Prostate gland (tissue), 2 donors: ENCODE results near the gene ATXN1. TPM values are rescaled to one million over a fixed set of nuclear protein-coding genes. Genes with fewer than 3 reads are reported as not detected.

Source experiments
- DNase-seq: peaks from one replicate; pipeline ENCODE4 v3.0.0-alpha.2; 2019; ENCODE audit warnings: low spot score
- H3K27ac ChIP-seq, 2 donors: fragments of 200-600 bp; sonication (generic); 2 replicates each; pipeline ENCODE4 v1.5.1; 2017 to 2019
- H3K27me3 ChIP-seq: fragments of 200-600 bp; sonication (generic); replicated peaks from 2 replicates; pipeline ENCODE4 v1.5.1; 2019; ENCODE audit not compliant: insufficient read depth
- H3K36me3 ChIP-seq, 2 donors: fragments of 200-600 bp; sonication (generic); 1 replicate in 1 of 2; 2 replicates in 1 of 2; pipeline versions ENCODE4 v1.5.1 to v1.8.1; 2017 to 2019
- H3K4me1 ChIP-seq: fragments of 200-600 bp; sonication (generic); replicated peaks from 2 replicates; pipeline ENCODE4 v1.5.1; 2019
- H3K4me3 ChIP-seq, 2 donors: fragments of 200-600 bp; sonication (generic); 2 replicates each; pipeline ENCODE4 v1.5.1; 2017 to 2019
- H3K9me3 ChIP-seq: fragments of 200-600 bp; sonication (generic); 2 replicates; pipeline ENCODE4 v1.5.1; 2017
- POLR2A ChIP-seq: fragments of 450-650 bp; IDR thresholded peaks from one replicate; pipeline ENCODE4 v1.6.1; 2016; ENCODE audit warnings: antibody characterized with exemption, mild to moderate bottlenecking
- POLR2AphosphoS5 ChIP-seq: sonication (generic); formaldehyde crosslinking; IDR thresholded peaks from one replicate; pipeline ENCODE4 v1.6.1; 2017; ENCODE audit warnings: antibody characterized with exemption
- WGBS: methylation state at CpG from one replicate; pipeline ENCODE4 v1.1.5; 2018; 5-methylcytosine and 5-hydroxymethylcytosine counted together
- intact Hi-C: fragments of 100-400 bp; cut with DNase I; formaldehyde crosslinking; loops from one replicate; pipeline ENCODE4 v1.14.2; 2022
- total RNA-seq, 2 donors: library from RNA; depleted of rRNA; stranded (reverse); fragments of >200 nt; gene quantifications; one replicate each; pipeline ENCODE4 v1.1.0, GENCODE V29; 2016
- TF ChIP-seq, protein P1 (sequence below), 4 experiments: fragments of 200-600 bp in 2 of 4; fragments of 450-650 bp in 2 of 4; sonication (generic) in 2 of 4; IDR thresholded peaks; 1 replicate in 3 of 4; 2 replicates in 1 of 4; pipeline ENCODE4 v1.5.1; 2016 to 2019; ENCODE audit warnings: antibody characterized with exemption in 4 of 4, mild to moderate bottlenecking in 2 of 4, moderate library complexity in 2 of 4

ATXN1 gene
- total RNA-seq, 2 donors from 2014 or later = 28.5 to 89.0 TPM

DNA sequence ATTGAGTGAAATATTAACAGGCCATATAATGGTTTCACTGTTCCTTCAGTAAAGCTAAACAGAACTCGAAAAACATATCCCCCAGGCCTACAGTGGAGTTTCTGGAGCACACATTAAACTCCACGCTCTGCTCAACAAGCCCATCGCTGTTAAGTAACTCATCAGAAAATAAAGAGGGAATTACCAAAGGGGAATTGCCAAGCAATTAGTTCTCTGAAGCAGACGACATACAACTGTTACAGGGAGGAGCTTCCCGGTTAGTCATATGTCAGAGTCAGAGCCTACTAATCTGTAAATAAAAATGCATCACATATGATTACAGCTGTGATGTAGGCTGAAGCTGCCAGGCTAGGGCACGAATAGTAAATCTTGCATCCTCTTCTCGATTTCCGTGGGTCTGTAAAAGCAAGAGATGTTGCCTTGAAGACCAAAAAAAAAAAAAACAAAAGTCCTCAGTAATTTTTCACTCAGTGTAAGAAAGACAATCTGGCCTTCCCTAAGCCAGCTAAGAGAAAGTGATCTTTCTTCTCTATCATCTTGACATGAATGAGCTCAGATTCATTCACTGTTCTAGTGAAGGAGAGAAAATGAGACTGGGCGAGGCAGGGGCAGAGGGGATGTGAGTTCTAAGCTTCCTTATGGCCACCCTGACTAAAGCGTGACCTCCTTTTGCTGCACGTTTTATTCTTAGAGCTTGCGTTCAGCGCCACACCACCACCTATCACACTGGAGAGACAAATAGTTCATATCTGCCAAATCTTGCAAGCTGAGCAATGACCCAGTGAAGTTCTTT is 13.8 kb downstream of the ATXN1 start:
- Histone ChIP-seq H3K36me3 (no peaks in the 10 kb centered on the region), H3K9me3 (no peaks in the 10 kb centered on the region), H3K27ac (peak overlapping the region; percentile 27 to 31), H3K4me1 (peaks cover 9% of the 10 kb centered on the region), H3K27me3 (no peaks in the 10 kb centered on the region), H3K4me3 (no peak overlapping the region)
- DNase-seq = no peak
- WGBS = 28% methylated on average over 13 of the region's 13 CpGs
- peak; percentile 11 for TF ChIP-seq POLR2AphosphoS5
- TF ChIP-seq, protein P1, sequence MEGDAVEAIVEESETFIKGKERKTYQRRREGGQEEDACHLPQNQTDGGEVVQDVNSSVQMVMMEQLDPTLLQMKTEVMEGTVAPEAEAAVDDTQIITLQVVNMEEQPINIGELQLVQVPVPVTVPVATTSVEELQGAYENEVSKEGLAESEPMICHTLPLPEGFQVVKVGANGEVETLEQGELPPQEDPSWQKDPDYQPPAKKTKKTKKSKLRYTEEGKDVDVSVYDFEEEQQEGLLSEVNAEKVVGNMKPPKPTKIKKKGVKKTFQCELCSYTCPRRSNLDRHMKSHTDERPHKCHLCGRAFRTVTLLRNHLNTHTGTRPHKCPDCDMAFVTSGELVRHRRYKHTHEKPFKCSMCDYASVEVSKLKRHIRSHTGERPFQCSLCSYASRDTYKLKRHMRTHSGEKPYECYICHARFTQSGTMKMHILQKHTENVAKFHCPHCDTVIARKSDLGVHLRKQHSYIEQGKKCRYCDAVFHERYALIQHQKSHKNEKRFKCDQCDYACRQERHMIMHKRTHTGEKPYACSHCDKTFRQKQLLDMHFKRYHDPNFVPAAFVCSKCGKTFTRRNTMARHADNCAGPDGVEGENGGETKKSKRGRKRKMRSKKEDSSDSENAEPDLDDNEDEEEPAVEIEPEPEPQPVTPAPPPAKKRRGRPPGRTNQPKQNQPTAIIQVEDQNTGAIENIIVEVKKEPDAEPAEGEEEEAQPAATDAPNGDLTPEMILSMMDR (IDR thresholded peaks at IDR 0.05) = no peak
- intact Hi-C loops = no loop called here

DNA sequence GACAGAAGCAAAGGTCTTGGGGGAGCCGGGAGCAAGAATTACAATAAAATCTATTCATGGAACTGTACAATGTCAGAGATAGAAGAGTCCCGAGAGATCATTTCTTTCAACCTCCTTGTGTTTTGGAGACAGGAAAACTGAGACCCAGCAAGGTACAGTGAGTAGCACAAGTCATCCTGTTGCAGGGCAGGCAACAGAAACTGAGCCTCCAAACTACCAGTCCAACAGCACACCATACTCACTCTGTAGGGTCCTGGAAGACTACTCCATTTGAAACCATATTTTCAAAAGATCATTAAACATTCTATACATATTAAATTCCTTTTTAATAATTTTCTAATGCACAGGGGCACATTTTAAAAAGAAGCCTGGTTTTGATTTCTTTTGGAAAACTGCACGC is 14.4 kb downstream of the ATXN1 start:
- intact Hi-C loops = no loop called here

DNA sequence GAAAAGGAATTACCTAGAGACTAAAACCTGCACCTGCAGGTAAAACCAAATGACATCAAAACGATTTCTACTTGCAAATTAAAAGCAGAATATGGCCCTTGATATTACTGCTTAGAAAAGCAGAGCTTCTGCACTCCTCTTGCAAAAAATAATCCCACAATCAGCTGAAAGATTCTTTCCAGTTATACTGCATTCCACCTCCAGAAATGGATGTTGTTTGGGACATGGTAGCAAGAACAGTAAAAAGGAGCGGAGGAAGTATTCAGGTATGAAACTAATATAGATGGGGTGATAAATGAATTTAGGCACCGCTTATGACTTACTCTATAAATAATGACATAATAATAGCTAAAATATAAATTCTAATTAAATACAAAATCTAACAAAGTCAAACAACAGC is 14.9 kb downstream of the ATXN1 start:
- TF ChIP-seq, protein P1 (IDR thresholded peaks at IDR 0.05) = no peak
- TF ChIP-seq POLR2AphosphoS5 (no peak), POLR2A (no peak)
- no peak for DNase-seq
- Histone ChIP-seq H3K27ac (no peak overlapping the region), H3K4me1 (peaks cover 9% of the 10 kb centered on the region), H3K36me3 (no peaks in the 10 kb centered on the region), H3K27me3 (no peaks in the 10 kb centered on the region), H3K4me3 (no peak overlapping the region), H3K9me3 (no peaks in the 10 kb centered on the region)
- WGBS = 39% methylated on average over 3 of the region's 3 CpGs
- intact Hi-C loops = no loop called here

More for the DNA sequence above, 14.4 kb downstream of the ATXN1 start:
- Histone ChIP-seq H3K4me1 (peaks cover 9% of the 10 kb centered on the region), H3K27me3 (no peaks in the 10 kb centered on the region), H3K27ac (peak overlapping the region in 1 of 2 donors; percentile 27), H3K36me3 (no peaks in the 10 kb centered on the region), H3K9me3 (no peaks in the 10 kb centered on the region), H3K4me3 (no peak overlapping the region)
- DNase-seq = no peak
- TF ChIP-seq, protein P1 (IDR thresholded peaks at IDR 0.05) = no peak
- TF ChIP-seq POLR2A (no peak), POLR2AphosphoS5 (no peak)
- 36% methylated on average over 3 of the region's 3 CpGs for WGBS

DNA sequence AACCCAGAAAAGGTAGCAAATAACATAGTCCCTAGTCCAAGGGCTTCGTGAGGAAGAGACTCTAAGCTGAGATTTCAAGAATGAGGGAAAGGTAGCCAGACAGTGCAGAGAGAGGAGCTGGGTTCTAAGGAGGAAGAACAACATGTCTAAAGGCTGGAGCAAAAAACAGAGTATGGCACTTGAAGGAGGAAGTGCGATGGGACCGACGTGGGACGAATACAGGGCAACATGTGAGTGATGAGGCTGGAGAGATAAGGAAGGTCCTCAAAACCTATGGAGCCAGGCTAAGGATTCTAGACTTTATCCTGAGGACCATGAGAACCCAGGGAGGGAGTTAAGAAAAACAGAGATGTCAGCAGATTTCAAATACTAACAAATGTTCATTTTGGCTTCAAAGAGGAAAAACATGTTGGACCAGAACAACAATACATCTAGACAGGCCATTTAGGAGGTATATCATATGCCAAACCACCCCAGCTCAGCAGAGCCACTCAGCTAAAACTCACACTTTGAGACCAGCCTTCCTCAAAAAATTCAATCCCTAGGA is 17.5 kb downstream of the ATXN1 start:
- DNase-seq = no peak
- Histone ChIP-seq H3K27me3 (no peaks in the 10 kb centered on the region), H3K4me1 (peaks cover 9% of the 10 kb centered on the region), H3K9me3 (no peaks in the 10 kb centered on the region), H3K36me3 (no peaks in the 10 kb centered on the region), H3K27ac (no peak overlapping the region), H3K4me3 (no peak overlapping the region)
- intact Hi-C loops = no loop called here
- TF ChIP-seq POLR2A = no peak
- TF ChIP-seq, protein P1 (IDR thresholded peaks at IDR 0.05) = no peak
- no peak for TF ChIP-seq POLR2AphosphoS5
- WGBS = 82% methylated on average over 5 of the region's 5 CpGs

DNA sequence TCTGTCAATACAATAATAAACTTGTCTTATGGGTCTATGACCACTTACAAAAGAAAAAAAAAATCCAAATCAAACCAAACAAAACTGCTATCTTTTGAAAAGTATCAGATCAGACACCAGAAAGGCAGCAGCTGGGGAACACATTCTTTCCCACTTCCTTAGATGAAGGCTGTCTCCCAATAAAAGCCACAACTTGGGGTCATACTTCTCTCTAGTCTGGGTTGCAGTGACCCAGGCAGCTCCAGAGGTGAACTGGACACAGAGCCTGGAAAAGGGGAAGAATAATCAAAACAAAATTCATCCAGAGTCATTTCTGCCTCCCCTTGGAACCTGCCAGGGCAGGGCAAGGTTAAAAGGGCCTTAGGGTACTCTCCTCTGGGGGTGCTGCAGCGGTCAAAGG is 19.1 kb downstream of the ATXN1 start:
- Histone ChIP-seq H3K27ac (peak overlapping the region; percentile 46 to 53), H3K9me3 (no peaks in the 10 kb centered on the region), H3K4me3 (no peak overlapping the region), H3K36me3 (no peaks in the 10 kb centered on the region), H3K27me3 (no peaks in the 10 kb centered on the region), H3K4me1 (peaks cover 4% of the 10 kb centered on the region)
- WGBS = 95% methylated on average over 1 of the region's 1 CpG
- no peak for TF ChIP-seq POLR2A
- TF ChIP-seq POLR2AphosphoS5 = no peak
- TF ChIP-seq, protein P1 (IDR thresholded peaks at IDR 0.05) = no peak
- intact Hi-C loops = no loop called here
- no peak for DNase-seq
